Epithelial cell of esophagus (primary cell): Measurements from ENCODE around the gene INAFM1.
A peak's percentile ranks its signal among the peaks of the same experiment; 100 is the strongest.
"Not testable (repeated sequence)": the region's sequence is repeated elsewhere in the genome, so short reads cannot be mapped to it uniquely, and the experiment has no call there.

ENCODE experiments used
- DNase-seq: peaks from one replicate; pipeline ENCODE4 v3.0.0; 2010; ENCODE audit warnings: low read depth
- H3K4me3 ChIP-seq: 2 replicates; pipeline ENCODE4 v1.5.1; 2011; ENCODE audit warnings: mild to moderate bottlenecking, low read length, control low read depth
- TF ChIP-seq, protein P1 (sequence below): IDR thresholded peaks from 2 replicates; pipeline ENCODE4 v1.5.1; 2011; ENCODE audit warnings: low read depth, mild to moderate bottlenecking, low read length, control low read depth, inconsistent platforms; ENCODE audit not compliant: insufficient read depth; ENCODE audit errors: missing control alignments

Gene INAFM1

DNA sequence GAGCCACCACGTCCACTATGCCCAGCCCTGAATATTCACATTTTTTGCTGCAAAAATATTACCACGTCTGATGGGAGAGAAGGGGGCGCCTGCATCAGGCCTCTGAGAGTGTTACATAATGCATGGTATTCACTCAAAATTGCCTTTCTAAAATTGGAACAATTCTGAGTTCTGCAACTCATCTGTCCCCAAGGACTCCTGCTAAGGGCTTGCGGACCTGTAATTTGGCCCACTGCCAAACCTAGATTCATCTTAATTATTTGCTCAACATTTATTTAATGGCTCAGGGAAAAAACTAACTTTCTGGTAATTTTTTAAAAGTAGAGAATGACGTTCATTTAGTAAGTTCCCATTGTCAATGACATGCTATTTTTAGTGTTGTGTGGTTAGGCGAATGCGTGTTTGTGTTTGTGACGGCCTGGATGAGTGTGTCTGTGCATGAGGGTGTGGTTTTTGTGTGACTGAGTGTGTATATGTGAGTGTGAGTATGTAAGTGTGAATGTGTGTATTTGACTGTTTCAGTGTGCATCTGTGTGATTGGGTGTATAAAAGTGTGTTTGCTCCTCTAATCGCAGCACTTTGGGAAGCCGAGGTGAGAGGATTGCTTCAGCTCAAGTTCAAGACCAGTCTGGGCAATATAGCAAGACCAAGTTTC lies 8.8 kb downstream of the INAFM1 start:
- no peak for DNase-seq

DNA sequence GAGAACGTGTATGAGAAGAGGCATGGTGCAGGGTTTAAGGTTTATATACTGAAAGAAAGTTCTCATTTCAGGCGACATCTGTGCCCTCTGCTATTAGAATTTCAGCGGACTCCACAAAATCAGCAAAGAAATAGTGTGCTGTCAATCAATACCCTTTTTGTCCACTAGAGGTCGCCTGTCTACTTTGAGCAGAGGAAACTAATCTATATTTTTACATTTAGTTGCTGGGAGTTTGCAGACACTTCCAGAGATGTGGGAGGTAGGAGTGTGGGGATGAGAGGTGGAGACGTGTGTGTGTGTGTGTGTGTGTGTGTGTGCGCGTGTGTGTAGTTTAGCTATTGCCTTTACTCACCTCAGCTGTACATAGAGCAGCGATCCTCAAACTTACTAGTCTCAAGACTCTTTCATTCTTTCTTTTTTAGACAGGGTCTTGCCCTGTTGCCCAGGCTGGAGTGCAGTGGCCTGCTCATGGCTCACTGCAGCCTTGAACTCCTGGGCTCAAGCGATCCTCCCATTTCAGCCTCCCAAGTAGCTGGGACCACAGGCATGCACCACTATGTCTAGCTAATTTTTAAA lies 9.7 kb downstream of the INAFM1 start:
- peak; percentile 66 for DNase-seq
- H3K4me3 ChIP-seq = no peak overlapping the region
- TF ChIP-seq, protein P1, sequence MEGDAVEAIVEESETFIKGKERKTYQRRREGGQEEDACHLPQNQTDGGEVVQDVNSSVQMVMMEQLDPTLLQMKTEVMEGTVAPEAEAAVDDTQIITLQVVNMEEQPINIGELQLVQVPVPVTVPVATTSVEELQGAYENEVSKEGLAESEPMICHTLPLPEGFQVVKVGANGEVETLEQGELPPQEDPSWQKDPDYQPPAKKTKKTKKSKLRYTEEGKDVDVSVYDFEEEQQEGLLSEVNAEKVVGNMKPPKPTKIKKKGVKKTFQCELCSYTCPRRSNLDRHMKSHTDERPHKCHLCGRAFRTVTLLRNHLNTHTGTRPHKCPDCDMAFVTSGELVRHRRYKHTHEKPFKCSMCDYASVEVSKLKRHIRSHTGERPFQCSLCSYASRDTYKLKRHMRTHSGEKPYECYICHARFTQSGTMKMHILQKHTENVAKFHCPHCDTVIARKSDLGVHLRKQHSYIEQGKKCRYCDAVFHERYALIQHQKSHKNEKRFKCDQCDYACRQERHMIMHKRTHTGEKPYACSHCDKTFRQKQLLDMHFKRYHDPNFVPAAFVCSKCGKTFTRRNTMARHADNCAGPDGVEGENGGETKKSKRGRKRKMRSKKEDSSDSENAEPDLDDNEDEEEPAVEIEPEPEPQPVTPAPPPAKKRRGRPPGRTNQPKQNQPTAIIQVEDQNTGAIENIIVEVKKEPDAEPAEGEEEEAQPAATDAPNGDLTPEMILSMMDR = peak; percentile 80

More for the DNA sequence above, 8.8 kb downstream of the INAFM1 start:
- TF ChIP-seq, protein P1 = no peak
- H3K4me3 ChIP-seq = no peak overlapping the region

DNA sequence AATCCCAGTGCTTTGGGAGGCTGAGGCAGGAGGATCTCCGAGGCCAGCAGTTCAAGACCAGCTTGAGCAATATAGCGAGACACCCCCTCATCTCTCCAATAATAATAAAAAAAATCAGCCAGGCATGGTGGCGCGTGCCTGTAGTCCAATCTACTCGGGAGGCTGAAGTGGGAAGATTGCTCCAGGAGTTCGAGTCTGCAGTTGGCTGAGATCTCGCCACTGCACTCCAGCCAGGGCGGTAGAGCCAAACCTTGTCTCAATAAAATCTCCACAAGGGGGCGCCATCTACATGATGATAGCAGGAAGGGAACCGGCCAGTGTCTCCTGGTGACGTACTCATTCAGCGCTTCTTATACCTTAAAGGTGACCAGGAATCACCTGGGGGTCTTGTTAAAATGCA lies 21.4 kb downstream of the INAFM1 start:
- no peak overlapping the region for H3K4me3 ChIP-seq
- DNase-seq = peak; percentile 88
- TF ChIP-seq, protein P1 = peak; percentile 75

DNA sequence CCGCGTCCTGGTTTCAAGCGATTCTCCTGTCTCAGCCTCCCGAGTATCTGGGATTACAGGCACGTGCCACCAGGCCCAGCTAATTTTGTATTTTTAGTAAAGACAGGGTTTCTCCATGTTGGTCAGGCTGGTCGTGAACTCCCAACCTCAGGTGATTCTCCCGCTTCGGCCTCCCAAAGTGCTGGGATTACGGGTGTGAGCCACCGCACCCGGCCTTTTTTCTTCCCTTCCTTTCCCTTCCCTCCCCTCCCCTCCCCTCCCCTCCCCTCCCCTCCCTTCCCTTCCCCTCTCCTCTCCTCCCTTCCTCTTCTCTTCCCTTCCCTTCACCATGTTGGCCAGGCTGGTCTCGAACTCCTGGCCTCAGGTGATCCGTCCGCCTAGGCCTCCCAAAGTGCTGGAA lies 26.2 kb downstream of the INAFM1 start:
- not testable (repeated sequence) for DNase-seq, H3K4me3 ChIP-seq

DNA sequence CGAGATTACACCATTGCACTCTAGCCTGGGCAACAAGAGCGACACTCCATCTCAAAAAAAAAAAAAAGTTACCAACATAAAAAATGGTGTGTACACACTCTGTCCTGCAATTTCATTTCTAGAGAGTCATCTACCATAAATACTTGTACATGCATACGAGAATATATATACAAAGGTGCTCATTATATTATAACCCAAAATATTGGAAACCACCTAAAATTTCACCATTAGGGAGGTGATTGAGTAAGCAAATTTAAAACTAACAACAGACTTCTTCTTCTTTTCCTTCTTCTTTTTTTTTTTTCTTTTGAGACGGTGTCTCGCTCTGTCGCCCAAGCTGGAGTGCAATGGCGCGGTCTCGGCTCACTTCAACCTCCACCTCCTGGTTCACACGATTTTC lies 27.6 kb downstream of the INAFM1 start:
- no peak overlapping the region for H3K4me3 ChIP-seq
- no peak for DNase-seq
- TF ChIP-seq, protein P1 = no peak

DNA sequence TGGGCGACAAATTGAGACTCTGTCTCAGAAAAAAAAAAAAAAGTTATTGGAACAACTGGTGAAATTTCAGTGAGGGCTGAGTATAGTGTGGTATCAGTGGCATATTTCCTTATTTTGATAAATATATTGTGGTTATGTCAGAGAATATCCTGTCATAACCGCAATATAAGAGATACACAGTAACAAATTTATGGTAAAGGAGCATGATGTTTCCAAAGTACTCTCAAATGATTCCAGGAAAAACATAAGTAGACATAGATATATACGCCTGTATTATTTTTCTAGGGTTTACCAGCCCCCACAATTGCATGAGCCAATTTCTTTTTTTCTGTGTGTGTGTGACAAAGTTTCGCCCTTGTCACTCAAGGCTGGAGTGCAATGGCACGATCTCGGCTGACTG lies 29.3 kb downstream of the INAFM1 start:
- TF ChIP-seq, protein P1 = no peak
- H3K4me3 ChIP-seq = no peak overlapping the region
- no peak for DNase-seq

DNA sequence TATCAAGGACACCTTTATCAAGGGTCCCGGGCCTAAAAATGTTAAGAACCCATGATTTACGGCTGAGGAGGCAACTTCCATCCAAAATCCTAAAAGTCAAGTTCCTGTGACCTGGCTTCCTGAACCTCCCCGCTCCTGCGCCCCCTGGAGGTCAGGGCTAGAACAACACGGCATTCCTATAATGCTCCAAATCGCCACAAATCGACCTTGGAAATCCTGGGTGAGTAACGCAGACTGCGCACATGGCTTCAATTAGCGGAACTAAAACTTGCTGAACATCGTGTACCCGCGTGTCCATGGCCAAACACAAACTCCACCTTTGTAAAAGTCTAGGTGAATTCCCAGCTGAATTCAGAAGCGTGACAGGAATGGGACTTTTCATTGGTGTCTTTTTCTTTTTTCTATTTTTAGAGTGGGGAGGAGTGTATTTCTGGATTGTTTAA lies 30.6 kb downstream of the INAFM1 start:
- no peak overlapping the region for H3K4me3 ChIP-seq
- TF ChIP-seq, protein P1 = peak; percentile 98
- peak; percentile 75 for DNase-seq
